22Rv1 (cell line): ENCODE measurements around the gene FAHD1.

Experiments used
- CTCF ChIP-seq: fragments of 450-650 bp; IDR thresholded peaks from 2 replicates; pipeline ENCODE4 v1.5.1; 2017; ENCODE audit warnings: mild to moderate bottlenecking
- ZFX ChIP-seq: fragments of 450-650 bp; IDR thresholded peaks from 2 replicates; pipeline ENCODE4 v1.6.1; 2017; ENCODE audit warnings: antibody characterized with exemption, borderline replicate concordance

- no peak for TF ChIP-seq CTCF
- TF ChIP-seq ZFX, result no peak
These were observed 32.7 kb upstream of the FAHD1 start for GRCh38 chr16:1794221-1794871.
